ENCODE data around the gene AEBP1. TPM values are rescaled to one million over a fixed set of nuclear protein-coding genes. Genes with fewer than 3 reads are reported as not detected.

AEBP1 gene
- total RNA-seq, 6 experiments from 2014 or later, result 69.7 to 83.2 (median 76.4) TPM

DNA sequence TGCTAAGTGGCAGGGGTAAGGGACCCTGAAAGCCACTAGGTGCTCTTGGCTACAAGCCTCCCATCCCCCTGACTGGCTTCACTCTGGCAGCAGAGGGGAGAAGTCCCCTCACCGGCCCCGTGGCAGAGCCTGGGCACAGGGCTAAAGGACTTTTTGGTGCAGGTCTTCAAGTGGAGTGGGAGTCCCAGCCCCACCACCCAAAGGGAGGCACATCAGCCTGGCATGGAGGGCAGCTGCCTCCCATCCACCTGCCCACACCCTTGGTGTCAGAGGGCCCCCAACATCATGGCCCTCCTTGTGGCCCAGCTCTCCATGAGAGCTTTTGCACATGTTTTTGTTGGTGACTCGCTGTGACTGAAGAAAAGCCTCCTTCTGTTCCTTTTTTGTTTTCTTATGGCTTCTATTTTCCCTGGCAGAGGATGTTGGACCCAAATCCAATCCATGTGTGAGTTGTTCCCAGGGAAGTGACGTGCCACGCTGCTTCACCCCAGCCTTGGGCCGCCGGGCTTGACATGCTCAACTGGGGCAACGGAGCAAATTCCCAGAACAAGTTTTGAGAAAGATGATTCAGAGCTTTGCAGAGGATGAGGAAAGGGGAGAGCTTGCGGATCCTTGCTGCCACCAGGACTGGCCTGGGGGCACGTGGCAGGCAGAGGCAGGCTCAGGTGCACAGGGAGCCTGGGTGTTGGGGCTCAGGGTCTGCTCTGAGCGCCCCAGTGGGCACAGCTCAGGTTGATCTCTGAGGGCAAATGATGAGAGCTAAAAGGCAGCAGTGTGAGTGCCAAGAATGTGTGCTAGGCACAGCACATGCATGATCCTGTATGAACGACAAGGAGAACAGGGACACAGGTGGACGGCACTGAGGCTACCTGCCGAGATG is 1.9 kb upstream of the AEBP1 start:
- H3K36me3 Mint-ChIP-seq (ENCODE audit: low read depth), result no peaks in the 10 kb centered on the region
- no peaks in the 10 kb centered on the region for H3K9me3 Mint-ChIP-seq
- H3K4me3 Mint-ChIP-seq, result peak overlapping the region; percentile 42
- peak overlapping the region; percentile 92 for H3K27ac Mint-ChIP-seq
- no peaks in the 10 kb centered on the region; the same call in 1 of the 2 replicates for H3K27me3 Mint-ChIP-seq (ENCODE audit: insufficient read depth)
- H3K4me1 Mint-ChIP-seq (ENCODE audit: low read depth), result peaks cover 51% of the 10 kb centered on the region
- DNase-seq, result peak; percentile 93
- no peak for TF ChIP-seq CTCF (IDR thresholded peaks at IDR 0.05)

DNA sequence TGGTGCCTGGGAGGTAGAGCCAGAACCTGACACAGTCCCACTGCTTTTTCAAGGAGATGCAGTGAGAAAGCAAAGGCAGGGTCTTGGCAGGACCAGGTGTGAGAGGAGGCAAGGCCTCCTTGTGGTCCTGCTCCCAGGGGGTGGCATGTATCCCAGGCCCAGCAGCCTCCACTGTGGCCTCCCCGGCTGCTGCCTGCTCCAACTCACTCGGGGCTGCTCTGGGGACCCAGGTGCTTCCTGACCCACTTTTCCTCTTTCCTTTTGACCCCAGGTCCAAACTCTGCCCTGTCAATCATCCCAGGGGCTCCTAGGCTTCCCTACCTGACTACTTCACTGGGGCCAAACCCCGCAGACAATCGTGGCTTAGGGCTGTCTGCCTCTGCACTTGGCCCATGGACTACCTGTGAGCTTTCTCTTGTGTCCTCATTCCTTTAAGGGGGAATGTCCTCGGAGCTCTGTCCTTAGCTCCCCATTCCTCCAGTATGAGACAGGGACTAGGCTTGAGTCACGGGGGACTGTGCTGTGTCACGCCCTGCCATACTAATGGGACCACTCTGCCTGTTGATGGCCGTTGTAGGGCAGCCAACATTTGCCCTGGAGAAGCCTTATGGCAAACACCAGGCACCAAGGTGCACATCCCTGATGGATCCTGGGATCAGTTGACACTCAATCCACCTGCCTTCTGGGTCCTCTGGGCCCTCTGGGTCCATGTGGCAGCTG is 1.1 kb upstream of the AEBP1 start:
- DNase-seq, result no peak
- peak overlapping the region; percentile 92 for H3K27ac Mint-ChIP-seq
- no peak for TF ChIP-seq CTCF (IDR thresholded peaks at IDR 0.05)
- no peaks in the 10 kb centered on the region; the same call in 1 of the 2 replicates for H3K27me3 Mint-ChIP-seq (ENCODE audit: insufficient read depth)
- H3K4me3 Mint-ChIP-seq, result peak overlapping the region; percentile 16; the same call in 1 of the 2 replicates
- H3K9me3 Mint-ChIP-seq, result no peaks in the 10 kb centered on the region
- H3K4me1 Mint-ChIP-seq (ENCODE audit: low read depth), result peaks cover 51% of the 10 kb centered on the region
- no peaks in the 10 kb centered on the region for H3K36me3 Mint-ChIP-seq (ENCODE audit: low read depth)

DNA sequence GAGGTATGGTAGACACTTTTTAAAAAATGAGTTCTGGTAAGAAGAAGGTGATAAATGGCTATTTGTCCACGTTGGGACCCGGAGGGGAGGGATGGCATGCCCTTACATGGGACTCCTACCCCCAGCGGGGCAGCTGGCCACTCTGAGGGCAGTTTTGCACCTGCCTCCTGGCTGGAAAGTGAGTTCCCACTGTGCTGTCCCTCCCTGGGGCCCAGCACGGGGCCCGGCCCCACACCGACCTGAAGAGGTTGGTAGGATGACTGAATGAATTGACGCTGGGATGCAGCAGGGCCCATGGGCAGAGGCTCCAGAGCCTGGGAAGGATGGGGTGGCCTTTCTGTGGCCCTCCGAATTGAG is 601 bp upstream of the AEBP1 start:
- peak overlapping the region; percentile 92 for H3K27ac Mint-ChIP-seq
- H3K4me3 Mint-ChIP-seq, result peak overlapping the region; percentile 16; the same call in 1 of the 2 replicates
- no peaks in the 10 kb centered on the region for H3K36me3 Mint-ChIP-seq (ENCODE audit: low read depth)
- no peaks in the 10 kb centered on the region; the same call in 1 of the 2 replicates for H3K27me3 Mint-ChIP-seq (ENCODE audit: insufficient read depth)
- H3K9me3 Mint-ChIP-seq, result no peaks in the 10 kb centered on the region
- no peak for TF ChIP-seq CTCF (IDR thresholded peaks at IDR 0.05)
- peaks cover 51% of the 10 kb centered on the region for H3K4me1 Mint-ChIP-seq (ENCODE audit: low read depth)
- no peak for DNase-seq

DNA sequence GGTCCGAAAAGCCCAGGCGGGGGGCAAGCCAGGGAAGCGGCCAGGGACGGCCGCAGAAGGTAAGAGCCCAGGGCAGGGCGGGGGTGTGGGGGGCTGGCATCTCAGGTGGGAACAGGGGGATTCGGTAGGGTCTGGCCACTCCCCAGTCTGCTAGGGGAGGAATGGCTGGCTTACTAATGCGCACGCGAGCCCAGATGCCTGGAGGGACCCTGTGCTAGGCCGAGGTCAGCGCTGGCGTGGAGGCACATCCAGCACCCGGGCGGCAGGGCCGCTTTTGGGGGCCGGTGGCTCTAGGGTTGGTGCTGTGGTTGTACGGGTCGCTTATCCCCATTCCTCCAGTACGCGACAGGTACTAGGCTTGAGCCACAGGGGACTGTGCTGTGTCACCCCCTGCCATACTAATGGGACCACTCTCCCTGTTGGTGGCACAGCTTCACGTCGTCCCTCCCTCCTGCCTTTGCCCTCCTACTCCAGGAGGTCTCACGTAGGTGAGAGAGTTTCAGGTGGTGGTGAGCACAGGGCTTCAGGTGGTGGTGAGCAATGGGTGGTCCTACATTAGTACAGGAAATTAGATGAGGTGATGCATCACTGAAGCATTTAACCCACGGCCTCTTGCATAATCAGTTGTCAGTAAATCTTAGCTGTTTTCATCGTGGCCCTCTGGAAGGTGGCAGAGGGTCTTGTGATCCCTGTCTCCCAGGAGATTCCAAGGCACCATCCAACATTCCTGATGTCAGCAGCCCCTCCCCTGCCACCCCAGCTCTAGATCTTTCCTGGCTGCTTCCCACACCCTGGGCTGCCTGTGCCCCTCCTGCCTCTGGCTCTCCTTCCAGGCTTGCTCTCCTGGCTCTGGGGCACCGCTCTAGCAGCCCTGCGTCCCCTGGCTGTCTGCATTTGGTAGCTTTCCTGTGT is 971 bp downstream of the AEBP1 start:
- peaks cover 44% of the 10 kb centered on the region for H3K4me1 Mint-ChIP-seq (ENCODE audit: low read depth)

More for the DNA sequence above, 971 bp downstream of the AEBP1 start:
- DNase-seq, result peak; percentile 46
- Mint-ChIP-seq H3K4me3 (peak overlapping the region; percentile 88), H3K9me3 (no peaks in the 10 kb centered on the region), H3K36me3 (ENCODE audit: low read depth) (no peaks in the 10 kb centered on the region), H3K27me3 (ENCODE audit: insufficient read depth) (no peaks in the 10 kb centered on the region; the same call in 1 of the 2 replicates), H3K27ac (peak overlapping the region; percentile 91)
- peak; percentile 7; the same call in 1 of the 2 replicates for TF ChIP-seq CTCF (IDR thresholded peaks at IDR 0.05)

Data from HFFc6 (cell line).